GM12873 (cell line): ENCODE results near the gene SPAG7.

Experiments
- TF ChIP-seq, protein P1 (sequence below): IDR thresholded peaks from 2 replicates; pipeline ENCODE4 v1.5.1; 2012; ENCODE audit warnings: low read depth, mild to moderate bottlenecking, moderate library complexity, low read length, control low read depth; ENCODE audit not compliant: insufficient read depth; ENCODE audit errors: missing control alignments

Gene SPAG7

DNA sequence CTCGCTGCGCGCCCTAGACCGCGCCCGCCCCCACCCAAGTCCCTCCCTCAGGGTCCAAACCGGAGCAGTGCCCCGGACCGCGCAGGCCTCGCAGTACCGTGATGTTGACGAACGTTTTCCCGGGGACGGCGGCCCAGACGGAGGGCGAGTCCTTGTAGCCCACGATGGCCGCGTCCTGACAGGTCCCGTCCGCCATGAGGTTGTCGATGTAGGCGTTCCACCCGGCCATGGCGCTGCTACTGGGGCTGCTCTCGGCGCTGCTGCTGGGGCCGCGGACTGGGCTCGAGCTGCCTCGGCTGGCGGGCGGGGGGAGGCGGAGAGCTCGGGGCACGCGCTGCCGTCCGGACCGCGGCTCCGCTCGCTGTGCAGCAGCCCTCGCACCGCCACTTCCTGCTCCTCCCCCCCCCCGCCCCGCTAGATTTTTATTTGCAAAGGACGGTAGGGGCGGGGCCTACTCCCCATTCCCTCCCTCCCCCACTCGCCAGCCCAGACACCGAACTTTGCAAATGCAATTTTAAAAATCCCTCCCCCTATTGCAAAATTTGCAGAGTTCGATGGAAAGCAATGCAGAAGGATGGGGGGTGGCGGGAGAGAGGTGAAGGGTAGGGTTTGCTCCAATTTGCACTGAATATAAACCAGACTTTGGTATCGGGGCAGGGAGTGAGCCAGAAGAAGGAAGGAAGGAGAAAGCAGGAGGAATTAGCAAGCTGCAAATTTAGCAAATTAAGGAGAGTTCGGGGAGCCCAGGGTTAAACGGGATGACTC is 19.3 kb downstream of the SPAG7 start, which contains the start of gene PFN1:
TSS of gene PFN1 (minus strand) at position 365 of the 765 bp plus-strand sequence. CDS start at position 229, 136 bp downstream.
- TF ChIP-seq, protein P1, sequence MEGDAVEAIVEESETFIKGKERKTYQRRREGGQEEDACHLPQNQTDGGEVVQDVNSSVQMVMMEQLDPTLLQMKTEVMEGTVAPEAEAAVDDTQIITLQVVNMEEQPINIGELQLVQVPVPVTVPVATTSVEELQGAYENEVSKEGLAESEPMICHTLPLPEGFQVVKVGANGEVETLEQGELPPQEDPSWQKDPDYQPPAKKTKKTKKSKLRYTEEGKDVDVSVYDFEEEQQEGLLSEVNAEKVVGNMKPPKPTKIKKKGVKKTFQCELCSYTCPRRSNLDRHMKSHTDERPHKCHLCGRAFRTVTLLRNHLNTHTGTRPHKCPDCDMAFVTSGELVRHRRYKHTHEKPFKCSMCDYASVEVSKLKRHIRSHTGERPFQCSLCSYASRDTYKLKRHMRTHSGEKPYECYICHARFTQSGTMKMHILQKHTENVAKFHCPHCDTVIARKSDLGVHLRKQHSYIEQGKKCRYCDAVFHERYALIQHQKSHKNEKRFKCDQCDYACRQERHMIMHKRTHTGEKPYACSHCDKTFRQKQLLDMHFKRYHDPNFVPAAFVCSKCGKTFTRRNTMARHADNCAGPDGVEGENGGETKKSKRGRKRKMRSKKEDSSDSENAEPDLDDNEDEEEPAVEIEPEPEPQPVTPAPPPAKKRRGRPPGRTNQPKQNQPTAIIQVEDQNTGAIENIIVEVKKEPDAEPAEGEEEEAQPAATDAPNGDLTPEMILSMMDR = no peak

DNA sequence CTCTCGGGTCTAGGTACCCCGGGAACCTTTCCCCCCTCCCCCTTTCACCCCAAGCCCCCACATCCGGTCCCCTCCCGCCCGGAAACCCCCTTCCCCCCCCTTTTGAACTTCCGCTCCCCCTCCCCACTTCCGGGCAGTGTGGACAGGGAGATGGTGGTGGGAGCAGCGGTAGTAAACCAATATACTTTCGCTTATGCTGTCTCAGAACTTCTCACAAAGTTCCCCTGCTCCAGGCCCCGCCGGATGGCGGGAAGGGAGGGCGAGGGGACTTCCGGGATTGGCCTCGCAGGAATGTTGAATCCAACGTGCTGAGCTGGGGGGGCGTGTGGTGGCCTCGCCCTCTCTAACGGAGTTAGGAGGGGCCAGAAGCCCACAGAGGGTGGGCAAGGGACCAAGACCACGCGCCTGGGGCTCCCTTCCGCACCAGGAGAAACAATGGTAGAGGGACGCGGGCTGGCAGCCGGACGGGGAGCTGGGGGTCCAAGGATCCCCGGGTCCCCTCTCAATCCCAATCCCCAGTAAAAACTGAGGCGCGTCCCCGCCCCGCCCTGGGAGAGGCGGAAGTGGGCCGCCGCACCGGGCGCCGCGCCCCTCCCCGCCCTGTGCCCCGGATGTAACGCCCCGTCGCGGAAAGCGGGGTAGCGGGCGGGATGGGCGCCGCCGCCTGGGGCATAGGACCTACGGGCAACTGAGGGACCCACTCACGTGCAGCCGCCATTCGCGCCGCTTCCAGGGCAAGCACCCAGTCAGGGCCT is 20.0 kb downstream of the SPAG7 start:
- TF ChIP-seq, protein P1 = no peak

DNA sequence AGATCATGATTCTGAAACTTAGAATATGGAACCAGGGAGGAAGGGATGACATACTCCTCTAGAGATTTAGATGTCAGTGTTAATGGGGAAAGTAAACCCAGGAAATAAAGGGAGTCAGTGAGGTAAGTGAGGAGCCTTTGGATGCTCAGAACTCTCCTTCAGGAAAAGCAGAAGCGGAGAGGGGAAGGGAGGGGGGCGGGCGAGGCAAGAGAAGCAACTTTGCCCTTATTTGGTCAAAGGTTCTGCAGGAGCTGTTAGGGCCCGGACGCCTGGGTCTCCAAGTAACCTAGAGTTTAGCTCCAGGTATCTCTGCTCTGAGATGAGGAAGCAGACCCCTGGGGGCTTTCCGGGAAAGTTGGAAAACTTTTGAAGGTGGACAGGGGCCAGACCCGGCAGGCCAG is 20.6 kb downstream of the SPAG7 start:
- TF ChIP-seq, protein P1 = no peak

DNA sequence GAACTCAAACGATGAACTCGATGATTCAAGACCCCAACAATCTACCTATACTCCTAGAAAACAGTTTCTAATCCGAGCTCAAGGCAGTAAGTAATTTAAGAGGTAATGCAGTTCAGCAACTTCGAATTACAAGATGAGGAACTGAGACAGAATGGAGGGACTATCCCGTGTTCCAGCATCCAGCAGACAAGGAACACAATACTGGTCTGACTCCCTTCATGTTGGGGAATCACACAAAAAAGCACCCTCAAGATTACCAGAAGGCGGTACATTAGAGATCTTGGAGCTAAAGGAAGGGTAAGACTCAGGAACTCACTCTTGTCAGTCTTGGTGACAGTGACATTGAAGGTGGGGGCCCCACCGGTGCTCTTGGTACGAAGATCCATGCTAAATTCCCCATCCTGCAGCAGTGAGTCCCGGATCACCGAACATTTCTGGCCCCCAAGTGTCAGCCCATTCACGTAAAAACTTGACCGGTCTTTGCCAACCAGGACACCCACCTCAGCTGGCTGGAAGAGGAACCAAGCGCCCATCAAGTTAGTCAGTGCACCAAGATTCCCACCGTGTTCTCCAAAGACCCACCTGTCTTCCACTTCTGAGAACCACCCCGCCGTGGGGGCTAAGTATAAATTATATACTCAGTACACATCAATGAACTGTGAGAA is 21.2 kb downstream of the SPAG7 start:
- TF ChIP-seq, protein P1 = no peak

DNA sequence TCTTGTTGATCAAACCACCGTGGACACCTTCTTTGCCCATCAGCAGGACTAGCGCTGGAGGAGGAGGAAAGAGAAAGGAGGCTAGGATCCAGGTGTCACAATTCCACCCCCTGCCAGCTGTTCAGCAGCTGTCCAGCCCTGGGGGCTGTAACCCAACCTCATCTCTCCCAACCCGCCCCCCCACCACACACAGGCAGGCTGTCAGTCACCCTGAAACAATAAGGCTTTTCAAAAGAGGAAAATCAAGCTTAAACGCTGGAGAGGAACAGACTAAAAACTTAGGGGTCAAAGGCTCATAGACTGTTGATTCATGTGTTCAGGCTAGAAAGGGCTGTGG is 21.7 kb downstream of the SPAG7 start:
- TF ChIP-seq, protein P1 = no peak

DNA sequence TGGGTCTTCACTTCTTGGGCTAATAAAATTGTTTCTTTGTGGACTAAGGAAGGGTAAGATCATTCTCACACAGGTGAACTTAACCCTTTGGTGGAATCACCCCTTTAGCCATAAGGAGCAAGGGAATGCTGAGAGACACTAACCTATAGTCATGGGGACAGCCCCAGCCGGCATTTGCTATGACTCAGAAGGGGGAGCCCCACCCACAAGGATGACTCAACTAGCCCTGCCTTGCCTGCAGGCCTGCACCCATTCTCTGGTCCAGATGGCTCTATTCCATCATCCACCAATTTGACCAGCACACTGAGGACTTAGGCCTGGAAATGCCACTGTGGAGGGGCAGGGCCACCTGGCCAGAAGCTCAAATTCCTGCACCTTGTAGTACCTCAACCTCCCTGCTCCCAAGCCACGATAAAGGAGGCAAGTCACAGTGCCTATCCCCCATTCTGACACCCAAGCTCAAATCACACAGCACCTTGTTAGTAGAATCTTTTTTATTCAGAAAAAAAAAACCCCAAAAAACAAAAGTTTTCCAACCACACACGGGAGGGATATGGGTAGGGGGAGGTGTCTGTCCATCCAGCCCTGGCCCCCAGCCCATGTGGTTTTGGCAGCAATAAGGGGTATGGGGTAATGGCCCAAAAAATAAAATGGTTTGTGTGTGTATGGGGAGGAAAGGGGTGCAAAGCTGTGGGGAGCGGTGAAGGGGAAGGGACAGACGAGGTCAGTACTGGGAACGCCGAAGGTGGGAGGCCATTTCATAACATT is 22.3 kb downstream of the SPAG7 start:
- TF ChIP-seq, protein P1 = no peak
